ENCODE results near the gene SRC. TPM values are rescaled to one million over a fixed set of nuclear protein-coding genes. Genes with fewer than 3 reads are reported as not detected.

The SRC gene
- polyA plus RNA-seq, 1 experiment, result 35.4 TPM

- no peak overlapping the region for H3K4me3 ChIP-seq (ENCODE audit: low read depth, low read length)
- 0 out of 2 replicates have a peak, but pooled peaks cover 3% of the 10 kb centered on the region for H3K27me3 ChIP-seq (ENCODE audit: control insufficient read depth, insufficient read depth, low read length)
- no peaks in the 10 kb centered on the region for H3K36me3 ChIP-seq (ENCODE audit: control insufficient read depth, insufficient read depth, low read length)
- TF ChIP-seq CTCF (IDR thresholded peaks at IDR 0.05; ENCODE audit: insufficient read depth, low read depth, low read length), result no peak
- ChIA-PET CTCF (no interaction called here), POLR2A (no interaction called here)
- DNase-seq (ENCODE audit: low read depth), result no peak
These were observed 107.3 kb downstream of the SRC start for GRCh38 chr20:37453288-37453687.

- DNase-seq (ENCODE audit: low read depth), result no peak
- ChIA-PET CTCF (no interaction called here), POLR2A (no interaction called here)
- Histone ChIP-seq H3K27me3 (ENCODE audit: control insufficient read depth, insufficient read depth, low read length) (0 out of 2 replicates have a peak, but pooled peaks cover 3% of the 10 kb centered on the region), H3K4me3 (ENCODE audit: low read depth, low read length) (no peak overlapping the region), H3K36me3 (ENCODE audit: control insufficient read depth, insufficient read depth, low read length) (no peaks in the 10 kb centered on the region)
- no peak for TF ChIP-seq CTCF (IDR thresholded peaks at IDR 0.05; ENCODE audit: insufficient read depth, low read depth, low read length)
These were observed 107.9 kb downstream of the SRC start for GRCh38 chr20:37453836-37454235.

- CTCF ChIA-PET, result no interaction called here
- H3K27me3 ChIP-seq (ENCODE audit: control insufficient read depth, insufficient read depth, low read length), result 0 out of 2 replicates have a peak, but pooled peaks cover 3% of the 10 kb centered on the region
- H3K4me3 ChIP-seq (ENCODE audit: low read depth, low read length), result no peak overlapping the region
- no peak for TF ChIP-seq CTCF (IDR thresholded peaks at IDR 0.05; ENCODE audit: insufficient read depth, low read depth, low read length)
- no peak for DNase-seq (ENCODE audit: low read depth)
- POLR2A ChIA-PET, result no interaction called here
- no peaks in the 10 kb centered on the region for H3K36me3 ChIP-seq (ENCODE audit: control insufficient read depth, insufficient read depth, low read length)
These were observed 108.9 kb downstream of the SRC start for GRCh38 chr20:37454636-37455385.

Other genes with a start within 250 kb of the SRC start
- 647 and 834 TPM in 2 replicates for gene RPN2, start 166.8 kb upstream of the SRC start, polyA plus RNA-seq (2011; rRNA removed)
- 2.4 and 2.7 TPM in 2 replicates for gene MROH8, start 166.6 kb upstream of the SRC start, polyA plus RNA-seq (2011; rRNA removed)
- gene GHRH, start 84.3 kb upstream of the SRC start, polyA plus RNA-seq (2011; rRNA removed), result not detected in 2 replicates
- 116 and 153 TPM in 2 replicates for gene MANBAL, start 56.5 kb upstream of the SRC start, polyA plus RNA-seq (2011; rRNA removed)
- gene NNAT, start 175.1 kb downstream of the SRC start, polyA plus RNA-seq (2011; rRNA removed), result not detected in 2 replicates
- gene BLCAP, start 181.7 kb downstream of the SRC start, polyA plus RNA-seq (2011; rRNA removed), result 98.7 and 111 TPM in 2 replicates